ENCODE results near the gene FOSB. TPM values are rescaled to one million over a fixed set of nuclear protein-coding genes. Genes with fewer than 3 reads are reported as not detected.

FOSB gene
- total and polyA plus RNA-seq, 4 donors, result 0.18 to 1.3 (median 0.40) TPM

DNA sequence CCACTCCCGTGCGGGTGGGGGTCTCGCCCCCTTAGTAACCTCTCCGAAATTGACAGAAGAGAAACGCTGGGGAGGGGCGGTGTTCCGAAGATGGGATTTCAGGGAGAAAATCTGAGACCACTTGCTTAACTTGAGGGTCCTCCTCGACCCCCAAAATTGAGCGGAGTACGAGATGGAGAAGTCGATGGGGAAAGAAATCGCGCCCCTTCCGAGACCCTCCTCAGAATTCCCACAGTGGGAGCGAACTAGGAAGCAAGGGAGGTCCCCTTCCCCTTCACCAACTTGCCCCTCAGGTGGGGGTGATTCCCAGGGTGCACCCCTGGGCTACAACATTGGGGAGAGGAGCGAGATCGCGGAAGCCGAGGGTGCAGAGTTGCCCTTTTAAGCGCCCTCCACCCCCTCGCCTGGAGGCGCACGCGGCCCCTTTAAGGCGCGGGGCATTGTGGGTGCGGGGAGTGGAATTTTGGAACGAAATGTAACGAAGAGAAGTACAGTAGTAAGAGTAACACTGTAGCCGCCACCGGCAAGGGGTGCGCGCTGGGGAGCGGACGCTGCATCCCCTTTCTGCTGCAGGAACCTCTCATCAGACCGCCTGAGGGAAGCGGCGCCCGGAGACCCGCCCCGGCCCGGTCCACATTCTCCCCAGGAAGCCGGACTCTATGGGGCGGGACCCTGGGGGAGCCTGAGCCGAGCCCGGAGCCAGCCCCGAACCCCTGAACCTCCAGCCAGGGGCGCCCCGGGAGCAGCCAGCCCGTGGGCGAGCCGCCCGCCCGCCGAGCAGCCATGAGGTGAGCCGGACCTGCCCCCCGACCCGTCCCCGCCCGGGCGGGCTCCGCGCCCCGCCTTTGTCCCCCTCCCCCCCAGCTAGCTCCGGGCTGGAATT, 39.4 kb downstream of the FOSB start, which contains the start of gene VASP:
Gene VASP, plus strand, starts transcription at position 491 of the 883 bp plus-strand sequence. Its CDS starts 293 bp downstream, at position 784.
- H3K27ac ChIP-seq (ENCODE audit: low read depth in 1 of 2, low read length in 2 of 2), result peak within 1 kb of the TSS; percentile 88 to 89
- WGBS, result under 1% methylated on average over 65 of the region's 65 CpGs
- no peaks in the 10 kb centered on the region for H3K9me3 ChIP-seq (ENCODE audit: control insufficient read depth in 4 of 4, low read length in 3 of 4)
- peak; percentile 37 to 42 for TF ChIP-seq RXRA (IDR thresholded peaks at IDR 0.05)
- TF ChIP-seq JUND (IDR thresholded peaks at IDR 0.05), result no peak
- peak in 1 of 2 donors; percentile 36 for TF ChIP-seq GABPA (IDR thresholded peaks at IDR 0.05 in 1 of 2, conservative IDR thresholded peaks at IDR 0.05 in 1 of 2)
- peak; percentile 68 for TF ChIP-seq SP1 (IDR thresholded peaks at IDR 0.05)
- TF ChIP-seq EGR1 (IDR thresholded peaks at IDR 0.05; ENCODE audit: low read depth in 2 of 2), result peak in 1 of 2 donors; percentile 86
- TF ChIP-seq, protein P1, sequence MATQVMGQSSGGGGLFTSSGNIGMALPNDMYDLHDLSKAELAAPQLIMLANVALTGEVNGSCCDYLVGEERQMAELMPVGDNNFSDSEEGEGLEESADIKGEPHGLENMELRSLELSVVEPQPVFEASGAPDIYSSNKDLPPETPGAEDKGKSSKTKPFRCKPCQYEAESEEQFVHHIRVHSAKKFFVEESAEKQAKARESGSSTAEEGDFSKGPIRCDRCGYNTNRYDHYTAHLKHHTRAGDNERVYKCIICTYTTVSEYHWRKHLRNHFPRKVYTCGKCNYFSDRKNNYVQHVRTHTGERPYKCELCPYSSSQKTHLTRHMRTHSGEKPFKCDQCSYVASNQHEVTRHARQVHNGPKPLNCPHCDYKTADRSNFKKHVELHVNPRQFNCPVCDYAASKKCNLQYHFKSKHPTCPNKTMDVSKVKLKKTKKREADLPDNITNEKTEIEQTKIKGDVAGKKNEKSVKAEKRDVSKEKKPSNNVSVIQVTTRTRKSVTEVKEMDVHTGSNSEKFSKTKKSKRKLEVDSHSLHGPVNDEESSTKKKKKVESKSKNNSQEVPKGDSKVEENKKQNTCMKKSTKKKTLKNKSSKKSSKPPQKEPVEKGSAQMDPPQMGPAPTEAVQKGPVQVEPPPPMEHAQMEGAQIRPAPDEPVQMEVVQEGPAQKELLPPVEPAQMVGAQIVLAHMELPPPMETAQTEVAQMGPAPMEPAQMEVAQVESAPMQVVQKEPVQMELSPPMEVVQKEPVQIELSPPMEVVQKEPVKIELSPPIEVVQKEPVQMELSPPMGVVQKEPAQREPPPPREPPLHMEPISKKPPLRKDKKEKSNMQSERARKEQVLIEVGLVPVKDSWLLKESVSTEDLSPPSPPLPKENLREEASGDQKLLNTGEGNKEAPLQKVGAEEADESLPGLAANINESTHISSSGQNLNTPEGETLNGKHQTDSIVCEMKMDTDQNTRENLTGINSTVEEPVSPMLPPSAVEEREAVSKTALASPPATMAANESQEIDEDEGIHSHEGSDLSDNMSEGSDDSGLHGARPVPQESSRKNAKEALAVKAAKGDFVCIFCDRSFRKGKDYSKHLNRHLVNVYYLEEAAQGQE (IDR thresholded peaks at IDR 0.05), result peak; percentile 42
- TF ChIP-seq, protein P2, sequence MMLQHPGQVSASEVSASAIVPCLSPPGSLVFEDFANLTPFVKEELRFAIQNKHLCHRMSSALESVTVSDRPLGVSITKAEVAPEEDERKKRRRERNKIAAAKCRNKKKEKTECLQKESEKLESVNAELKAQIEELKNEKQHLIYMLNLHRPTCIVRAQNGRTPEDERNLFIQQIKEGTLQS (IDR thresholded peaks at IDR 0.05), result no peak
- peak; percentile 37 to 47 for TF ChIP-seq HNF4A (conservative IDR thresholded peaks at IDR 0.05)
- TF ChIP-seq YY1 (IDR thresholded peaks at IDR 0.05), result peak; percentile 29
- no peak for TF ChIP-seq NR2F2 (IDR thresholded peaks at IDR 0.05)
- no peak for TF ChIP-seq HNF4G (IDR thresholded peaks at IDR 0.05)
- TF ChIP-seq, protein P3, sequence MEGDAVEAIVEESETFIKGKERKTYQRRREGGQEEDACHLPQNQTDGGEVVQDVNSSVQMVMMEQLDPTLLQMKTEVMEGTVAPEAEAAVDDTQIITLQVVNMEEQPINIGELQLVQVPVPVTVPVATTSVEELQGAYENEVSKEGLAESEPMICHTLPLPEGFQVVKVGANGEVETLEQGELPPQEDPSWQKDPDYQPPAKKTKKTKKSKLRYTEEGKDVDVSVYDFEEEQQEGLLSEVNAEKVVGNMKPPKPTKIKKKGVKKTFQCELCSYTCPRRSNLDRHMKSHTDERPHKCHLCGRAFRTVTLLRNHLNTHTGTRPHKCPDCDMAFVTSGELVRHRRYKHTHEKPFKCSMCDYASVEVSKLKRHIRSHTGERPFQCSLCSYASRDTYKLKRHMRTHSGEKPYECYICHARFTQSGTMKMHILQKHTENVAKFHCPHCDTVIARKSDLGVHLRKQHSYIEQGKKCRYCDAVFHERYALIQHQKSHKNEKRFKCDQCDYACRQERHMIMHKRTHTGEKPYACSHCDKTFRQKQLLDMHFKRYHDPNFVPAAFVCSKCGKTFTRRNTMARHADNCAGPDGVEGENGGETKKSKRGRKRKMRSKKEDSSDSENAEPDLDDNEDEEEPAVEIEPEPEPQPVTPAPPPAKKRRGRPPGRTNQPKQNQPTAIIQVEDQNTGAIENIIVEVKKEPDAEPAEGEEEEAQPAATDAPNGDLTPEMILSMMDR (IDR thresholded peaks at IDR 0.05; ENCODE audit: low read depth, low read length, missing input control), result peak; percentile 5
- peak in 1 of 2 donors; percentile 23 for TF ChIP-seq RAD21 (IDR thresholded peaks at IDR 0.05)
- TF ChIP-seq TAF1 (conservative IDR thresholded peaks at IDR 0.05), result peak; percentile 44
- TF ChIP-seq, protein P4, sequence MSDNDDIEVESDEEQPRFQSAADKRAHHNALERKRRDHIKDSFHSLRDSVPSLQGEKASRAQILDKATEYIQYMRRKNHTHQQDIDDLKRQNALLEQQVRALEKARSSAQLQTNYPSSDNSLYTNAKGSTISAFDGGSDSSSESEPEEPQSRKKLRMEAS (IDR thresholded peaks at IDR 0.05), result peak; percentile 97
- TF ChIP-seq, protein P5, sequence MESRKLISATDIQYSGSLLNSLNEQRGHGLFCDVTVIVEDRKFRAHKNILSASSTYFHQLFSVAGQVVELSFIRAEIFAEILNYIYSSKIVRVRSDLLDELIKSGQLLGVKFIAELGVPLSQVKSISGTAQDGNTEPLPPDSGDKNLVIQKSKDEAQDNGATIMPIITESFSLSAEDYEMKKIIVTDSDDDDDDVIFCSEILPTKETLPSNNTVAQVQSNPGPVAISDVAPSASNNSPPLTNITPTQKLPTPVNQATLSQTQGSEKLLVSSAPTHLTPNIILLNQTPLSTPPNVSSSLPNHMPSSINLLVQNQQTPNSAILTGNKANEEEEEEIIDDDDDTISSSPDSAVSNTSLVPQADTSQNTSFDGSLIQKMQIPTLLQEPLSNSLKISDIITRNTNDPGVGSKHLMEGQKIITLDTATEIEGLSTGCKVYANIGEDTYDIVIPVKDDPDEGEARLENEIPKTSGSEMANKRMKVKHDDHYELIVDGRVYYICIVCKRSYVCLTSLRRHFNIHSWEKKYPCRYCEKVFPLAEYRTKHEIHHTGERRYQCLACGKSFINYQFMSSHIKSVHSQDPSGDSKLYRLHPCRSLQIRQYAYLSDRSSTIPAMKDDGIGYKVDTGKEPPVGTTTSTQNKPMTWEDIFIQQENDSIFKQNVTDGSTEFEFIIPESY (IDR thresholded peaks at IDR 0.05), result peak; percentile 39
- no peak for TF ChIP-seq FOXA1 (IDR thresholded peaks at IDR 0.05)
- peak within 1 kb of the TSS; percentile 85 to 90 for H3K9ac ChIP-seq (ENCODE audit: low read depth in 1 of 2, low read length in 2 of 2)
- peak within 1 kb of the TSS; percentile 79 to 96 (median 95) for H3K4me3 ChIP-seq (ENCODE audit: low read depth in 1 of 3, low read length in 3 of 3)
- peaks cover 1 to 30% (median 16%) of the 10 kb centered on the region in 4 donors for H3K4me1 ChIP-seq (ENCODE audit: control insufficient read depth in 4 of 4, insufficient read depth in 4 of 4, low read length in 3 of 4)
- H3K36me3 ChIP-seq (ENCODE audit: control insufficient read depth in 4 of 4, insufficient read depth in 3 of 4, low read depth in 1 of 4, low read length in 3 of 4), result no peaks in the 10 kb centered on the region
- H3K27me3 ChIP-seq (ENCODE audit: control insufficient read depth in 4 of 4, insufficient read depth in 4 of 4, low read length in 3 of 4), result no peaks in the 10 kb centered on the region
- DNase-seq (ENCODE audit: low spot score), result peak; percentile 86

All from liver (tissue), 9 donors.